Fibroblast of mammary gland (primary cell): ENCODE measurements around the gene GOLGA2.

ENCODE experiments used
- DNase-seq: peaks from one replicate; pipeline ENCODE4 v3.0.0-alpha.2; 2010; ENCODE audit warnings: low read depth
- H3K4me3 ChIP-seq: 2 replicates; pipeline ENCODE4 v1.5.1; 2011; ENCODE audit warnings: low read depth, mild to moderate bottlenecking, low read length, moderate library complexity; ENCODE audit not compliant: control insufficient read depth
- TF ChIP-seq, protein P1 (sequence below): conservative IDR thresholded peaks from 2 replicates; pipeline ENCODE4 v1.5.1; 2011; ENCODE audit warnings: low read depth, low read length, inconsistent platforms; ENCODE audit not compliant: control insufficient read depth, insufficient read depth

GOLGA2 gene

DNA sequence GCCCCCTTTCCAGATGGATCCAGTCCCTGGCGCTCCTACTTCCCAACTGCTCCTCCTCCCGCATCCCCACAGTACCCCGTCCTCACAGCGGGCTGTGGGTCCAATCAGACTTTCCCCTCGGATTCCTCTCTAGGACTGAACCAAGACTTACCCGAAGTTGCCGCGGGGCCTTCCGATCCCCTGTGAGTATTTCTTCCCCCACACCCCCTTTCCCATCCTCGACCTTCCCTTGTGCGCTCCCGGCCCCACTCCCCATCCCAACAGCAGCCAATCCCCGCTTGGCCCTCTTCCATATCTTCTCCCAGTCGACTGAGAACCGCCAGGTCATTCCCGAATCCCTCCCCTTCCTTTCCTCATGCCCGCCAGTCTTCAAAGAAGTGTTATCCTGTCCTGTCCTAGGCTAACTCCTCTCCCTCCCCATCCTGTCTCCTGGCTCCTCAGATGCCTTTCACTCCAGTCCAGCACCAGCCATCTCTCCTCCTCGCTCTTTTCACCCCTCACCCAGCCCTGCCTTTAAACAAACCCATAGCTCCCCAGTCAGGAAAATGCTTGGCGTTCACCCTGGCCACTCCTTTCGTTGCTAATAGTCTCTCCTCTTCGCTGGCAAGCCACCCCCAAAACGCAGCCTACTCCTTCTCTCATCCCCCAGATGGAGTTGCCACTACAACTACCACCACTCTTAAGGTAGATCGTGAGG lies 915 bp upstream of the GOLGA2 start:
- TF ChIP-seq, protein P1, sequence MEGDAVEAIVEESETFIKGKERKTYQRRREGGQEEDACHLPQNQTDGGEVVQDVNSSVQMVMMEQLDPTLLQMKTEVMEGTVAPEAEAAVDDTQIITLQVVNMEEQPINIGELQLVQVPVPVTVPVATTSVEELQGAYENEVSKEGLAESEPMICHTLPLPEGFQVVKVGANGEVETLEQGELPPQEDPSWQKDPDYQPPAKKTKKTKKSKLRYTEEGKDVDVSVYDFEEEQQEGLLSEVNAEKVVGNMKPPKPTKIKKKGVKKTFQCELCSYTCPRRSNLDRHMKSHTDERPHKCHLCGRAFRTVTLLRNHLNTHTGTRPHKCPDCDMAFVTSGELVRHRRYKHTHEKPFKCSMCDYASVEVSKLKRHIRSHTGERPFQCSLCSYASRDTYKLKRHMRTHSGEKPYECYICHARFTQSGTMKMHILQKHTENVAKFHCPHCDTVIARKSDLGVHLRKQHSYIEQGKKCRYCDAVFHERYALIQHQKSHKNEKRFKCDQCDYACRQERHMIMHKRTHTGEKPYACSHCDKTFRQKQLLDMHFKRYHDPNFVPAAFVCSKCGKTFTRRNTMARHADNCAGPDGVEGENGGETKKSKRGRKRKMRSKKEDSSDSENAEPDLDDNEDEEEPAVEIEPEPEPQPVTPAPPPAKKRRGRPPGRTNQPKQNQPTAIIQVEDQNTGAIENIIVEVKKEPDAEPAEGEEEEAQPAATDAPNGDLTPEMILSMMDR: no peak
- peak overlapping the region; percentile 92 for H3K4me3 ChIP-seq
- DNase-seq: peak; percentile 49

DNA sequence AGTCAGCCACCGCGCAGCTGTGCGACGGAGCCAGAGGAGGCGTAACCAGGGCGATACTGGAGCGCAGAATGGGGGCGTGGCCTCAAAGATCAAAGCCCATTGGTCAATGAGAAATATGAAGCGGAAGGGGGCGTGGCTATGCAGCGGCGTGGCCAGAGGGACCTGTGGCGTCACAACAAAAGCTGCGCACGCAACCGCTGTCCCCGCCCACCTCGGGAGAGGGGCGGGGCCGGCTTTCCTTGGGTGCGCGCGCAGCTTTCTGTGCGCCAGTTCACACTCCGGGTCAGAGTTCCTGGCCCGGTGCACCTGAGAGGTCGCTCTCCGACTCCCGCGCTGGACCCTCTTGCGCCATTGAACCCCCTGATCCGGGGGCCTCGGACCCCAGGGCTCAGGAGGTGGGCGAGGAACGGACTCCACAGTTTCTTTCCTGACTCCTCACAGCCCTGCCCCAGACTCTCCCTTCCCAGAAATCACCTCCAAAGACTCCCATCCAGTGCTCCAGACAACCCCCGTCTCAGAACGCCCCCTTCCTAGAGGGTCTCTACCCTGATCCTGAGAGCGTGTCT lies 284 bp upstream of the GOLGA2 start, which contains the start of gene SWI5:
Gene SWI5 (plus strand): TSS at position 269 of the 566 bp plus-strand sequence.
- DNase-seq: peak; percentile 99
- TF ChIP-seq, protein P1: no peak
- H3K4me3 ChIP-seq: peak within 1 kb of the TSS; percentile 92

DNA sequence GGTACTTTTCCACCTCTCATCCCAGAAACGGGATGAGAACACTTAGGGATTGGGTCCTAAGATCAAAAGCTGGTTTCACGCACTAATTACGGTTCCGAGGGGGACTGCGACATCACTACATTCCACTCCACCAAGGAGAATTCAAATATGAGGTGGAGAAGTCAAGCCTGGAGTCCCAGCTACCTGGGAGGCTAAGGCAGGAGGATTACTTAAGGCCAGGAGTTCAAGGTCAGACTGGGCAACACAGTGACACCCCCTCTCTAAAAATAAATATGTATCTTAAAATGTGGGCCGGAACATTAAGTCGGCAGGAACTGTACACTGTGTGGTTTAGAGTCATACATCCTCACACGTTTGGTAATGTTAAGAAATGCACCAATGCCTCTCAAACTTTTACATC lies 1.6 kb downstream of the GOLGA2 start:
- TF ChIP-seq, protein P1: no peak
- peak; percentile 28 for DNase-seq
- peak overlapping the region; percentile 92 for H3K4me3 ChIP-seq

GRCh38 chr9:128271512-128271911 lies 4.3 kb downstream of the GOLGA2 start:
- TF ChIP-seq, protein P1: no peak
- DNase-seq: no peak
- no peak overlapping the region for H3K4me3 ChIP-seq

- no peak overlapping the region for H3K4me3 ChIP-seq
- no peak for DNase-seq
- TF ChIP-seq, protein P1: no peak
Observed at GRCh38 chr9:128271112-128271511, 4.7 kb downstream of the GOLGA2 start.

GRCh38 chr9:128266868-128267590 lies 8.8 kb downstream of the GOLGA2 start:
- H3K4me3 ChIP-seq: no peak overlapping the region
- TF ChIP-seq, protein P1: no peak
- DNase-seq: no peak
